HG02588 (cell line): ENCODE results near the gene DIS3L2.
A peak's percentile ranks its signal among the peaks of the same experiment; 100 is the strongest.

Experiments
- ATAC-seq: cut with Tn5 transposase; IDR thresholded peaks from one replicate; pipeline ENCODE4 v1.9.1; 2021; ENCODE audit warnings: mild to moderate bottlenecking, moderate library complexity; ENCODE audit not compliant: unreplicated experiment

Gene DIS3L2

DNA sequence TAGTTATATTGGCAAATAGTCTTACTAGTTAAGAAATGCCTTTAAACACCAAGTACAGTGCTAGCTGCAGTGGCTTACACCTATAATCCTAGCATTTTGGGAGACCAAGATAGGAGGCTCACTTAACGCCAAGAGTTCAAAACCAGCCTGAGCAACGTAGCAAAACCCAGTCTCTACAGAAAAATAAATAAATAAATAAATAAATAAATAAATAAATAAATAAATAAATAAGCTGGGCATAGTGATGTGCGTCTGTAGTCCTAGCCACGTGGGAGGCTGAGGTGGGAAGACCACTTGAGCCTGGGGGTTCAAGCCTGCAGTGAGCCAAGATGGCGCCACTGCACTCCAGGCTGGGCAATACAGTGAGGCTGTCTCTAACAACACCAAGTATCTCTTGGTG lies 258.4 kb downstream of the DIS3L2 start:
- no peak for ATAC-seq

- ATAC-seq: no peak
Observed at GRCh38 chr2:232225429-232225828, 263.9 kb downstream of the DIS3L2 start.

GRCh38 chr2:232225895-232226294 lies 264.4 kb downstream of the DIS3L2 start:
- ATAC-seq: no peak

- ATAC-seq: no peak
Observed at GRCh38 chr2:232228332-232228731, 266.8 kb downstream of the DIS3L2 start.

DNA sequence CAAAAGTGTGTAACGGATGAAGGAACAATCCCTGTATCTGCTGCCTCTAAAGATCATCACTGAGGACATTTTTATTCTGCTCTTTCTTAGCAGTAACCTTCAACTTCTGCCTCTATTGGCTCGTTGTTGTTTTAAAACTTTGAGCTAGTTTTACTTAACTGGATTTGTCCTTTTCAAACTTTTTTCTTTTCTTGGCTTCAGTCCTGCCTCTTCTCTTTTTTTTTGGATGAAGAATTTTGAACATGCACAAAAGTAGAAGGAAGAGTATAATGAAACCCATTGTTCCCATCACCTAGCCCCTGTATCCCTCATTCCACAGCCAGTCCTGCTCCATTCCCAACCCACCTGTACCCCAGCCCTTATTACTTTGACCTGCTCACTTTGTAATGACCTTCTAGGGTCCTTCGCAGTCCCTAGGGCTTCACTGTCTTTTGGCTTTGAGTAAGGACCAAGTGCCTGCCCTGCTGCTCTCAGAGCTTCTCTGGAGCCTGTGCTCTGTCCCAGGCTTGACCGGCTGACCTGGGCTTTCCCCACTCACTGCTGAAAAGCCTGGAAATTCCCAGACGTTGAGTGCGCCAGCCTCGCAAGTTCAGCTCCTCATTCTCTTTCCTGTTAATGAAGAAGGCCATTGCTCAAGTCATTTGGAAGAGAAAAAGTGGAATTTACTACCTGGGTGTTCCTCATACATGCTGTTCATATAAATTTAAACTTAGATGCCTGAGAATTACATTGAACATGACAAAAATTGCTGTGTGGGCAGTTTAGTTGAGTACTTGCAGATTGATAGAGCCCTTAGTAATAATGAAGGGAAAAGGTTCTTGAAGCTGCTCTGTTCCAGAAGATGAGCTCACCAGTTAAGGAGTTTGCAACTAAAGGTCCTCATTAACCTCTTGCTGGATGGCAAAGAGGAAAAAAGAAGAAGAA lies 267.7 kb downstream of the DIS3L2 start:
- ATAC-seq: no peak

GRCh38 chr2:232229911-232230310 lies 268.4 kb downstream of the DIS3L2 start:
- no peak for ATAC-seq

DNA sequence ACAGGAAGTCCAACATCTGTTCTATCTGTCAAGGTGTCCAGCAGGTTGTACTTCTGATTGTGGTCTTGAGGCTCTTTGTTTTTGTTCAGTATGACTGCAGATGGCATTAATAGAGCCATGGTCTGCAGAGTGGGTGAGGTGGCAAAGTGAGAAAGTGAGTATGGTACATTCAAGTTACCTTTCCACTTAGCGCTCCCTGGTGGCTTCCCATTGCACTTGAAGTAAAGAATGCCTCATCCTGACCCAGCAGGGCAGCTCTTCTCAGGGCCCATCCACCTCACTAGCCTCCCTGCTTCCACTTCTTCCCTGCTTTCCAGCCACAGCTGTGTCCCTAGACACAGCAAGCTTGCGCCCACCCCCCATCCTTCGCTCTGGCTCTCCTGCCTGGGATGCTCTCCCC lies 269.0 kb downstream of the DIS3L2 start:
- ATAC-seq: no peak

DNA sequence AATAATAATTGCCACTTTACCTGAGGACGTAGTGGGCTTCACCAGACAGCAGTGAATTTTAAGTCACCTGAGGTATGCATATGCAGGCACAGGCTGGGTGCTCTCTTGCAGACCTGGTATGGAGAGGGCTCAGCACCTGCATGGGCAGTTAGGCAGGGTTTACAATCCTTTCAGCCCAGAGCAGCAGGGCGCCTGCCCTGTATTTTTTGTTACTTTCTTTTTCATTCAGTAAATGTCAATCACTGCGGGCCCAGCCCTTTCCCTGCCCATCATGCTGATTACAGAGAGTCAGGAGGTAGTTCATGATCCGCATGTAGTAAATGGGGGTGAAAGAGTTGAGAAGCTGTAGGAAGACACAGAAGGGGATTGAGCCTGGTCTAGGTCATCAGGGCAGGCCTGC lies 270.0 kb downstream of the DIS3L2 start:
- no peak for ATAC-seq

- no peak for ATAC-seq
Observed at GRCh38 chr2:232232915-232233314, 271.4 kb downstream of the DIS3L2 start.

DNA sequence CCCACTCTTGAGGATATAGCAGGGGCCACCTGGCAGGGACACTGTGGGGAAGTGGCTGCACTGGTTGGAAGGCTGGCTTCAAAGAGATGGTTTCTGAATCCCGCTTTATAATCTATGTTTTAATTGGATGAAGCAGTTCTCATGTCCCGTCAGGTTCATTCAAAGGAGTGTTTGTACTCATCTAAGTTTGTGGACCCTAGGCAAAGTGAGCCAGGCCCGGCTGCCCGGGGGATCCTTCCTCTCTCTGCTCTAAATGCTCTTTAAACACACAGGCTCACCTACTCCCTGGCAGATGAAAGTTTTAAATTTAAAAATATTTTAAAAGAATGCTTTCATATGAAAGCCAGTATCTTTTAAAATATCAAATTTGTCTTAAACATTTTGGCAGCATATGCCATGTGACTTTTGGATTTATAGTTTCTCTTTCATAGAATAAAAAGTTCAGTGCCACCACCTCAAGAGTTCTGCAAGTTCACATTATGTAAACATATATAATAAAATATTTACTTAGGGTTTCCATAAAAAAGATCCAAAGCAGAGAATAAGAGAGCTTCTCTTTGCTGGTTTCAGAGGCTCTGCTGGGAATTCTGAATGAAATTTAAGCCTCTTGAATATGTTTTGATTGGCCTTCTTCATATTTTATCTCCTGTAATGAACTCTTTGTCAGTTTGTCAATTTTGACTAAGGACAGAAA lies 273.6 kb downstream of the DIS3L2 start:
- no peak for ATAC-seq

DNA sequence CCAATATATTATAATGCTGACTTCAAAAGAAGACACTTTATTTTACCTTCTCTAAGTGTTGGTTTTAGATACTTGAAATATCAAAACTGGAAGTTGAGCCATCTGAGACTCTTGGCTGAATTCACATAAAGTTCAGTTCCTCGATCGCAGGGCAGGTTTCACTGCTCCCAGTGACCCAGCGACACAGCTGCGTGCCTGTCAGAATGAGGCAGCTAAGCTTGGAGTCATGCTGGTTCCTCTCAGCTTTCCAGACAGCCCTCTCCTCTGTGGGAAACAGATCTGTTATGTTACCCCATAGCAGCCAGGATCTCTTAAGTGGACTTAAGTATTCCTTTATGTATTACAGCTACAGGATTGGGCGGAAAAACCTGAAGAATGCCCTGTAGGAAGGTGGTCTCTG lies 274.2 kb downstream of the DIS3L2 start:
- no peak for ATAC-seq

GRCh38 chr2:232236200-232236599 lies 274.7 kb downstream of the DIS3L2 start:
- peak; percentile 84 for ATAC-seq

- no peak for ATAC-seq
Observed at GRCh38 chr2:232237464-232237863, 276.0 kb downstream of the DIS3L2 start.

DNA sequence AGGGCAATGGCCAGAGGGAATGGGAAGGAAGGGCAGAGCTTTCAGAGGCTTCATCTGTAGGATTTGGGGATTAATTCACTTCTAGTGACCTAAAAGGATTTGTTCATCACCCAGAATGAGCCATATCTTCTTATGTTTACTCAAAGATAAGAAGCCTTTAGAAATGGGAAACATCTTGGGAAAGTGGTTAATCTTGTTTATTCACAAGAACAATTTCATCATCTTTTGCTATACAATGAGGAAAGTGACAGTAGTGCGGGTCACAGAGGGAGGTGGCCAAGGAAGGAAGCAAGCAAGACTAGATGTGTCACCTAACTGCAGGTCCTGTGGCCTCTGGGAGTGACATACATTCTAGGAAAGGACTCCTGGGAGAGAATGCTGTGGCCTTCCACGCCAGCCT lies 276.6 kb downstream of the DIS3L2 start:
- no peak for ATAC-seq

DNA sequence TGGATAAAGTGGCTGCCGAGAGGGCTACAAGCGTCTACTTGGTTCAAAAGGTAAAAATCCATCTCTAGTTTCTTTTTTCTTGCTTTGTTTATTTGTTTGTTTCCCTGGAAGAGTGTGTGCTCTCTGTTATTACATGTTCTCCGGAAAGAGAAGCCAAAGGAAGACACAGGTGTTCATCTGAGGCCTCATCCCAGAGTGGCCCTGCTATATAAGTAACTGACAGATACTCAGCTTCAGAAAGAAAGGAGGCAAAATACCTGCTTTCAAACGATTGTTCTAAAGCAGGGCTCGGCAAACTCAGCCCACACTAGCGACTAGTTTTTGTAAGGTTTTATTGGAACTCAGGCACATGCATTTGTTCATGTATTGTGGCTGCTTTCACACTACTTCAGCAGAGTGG lies 277.1 kb downstream of the DIS3L2 start:
- ATAC-seq: no peak

GRCh38 chr2:232239951-232240681 lies 278.6 kb downstream of the DIS3L2 start:
- no peak for ATAC-seq

DNA sequence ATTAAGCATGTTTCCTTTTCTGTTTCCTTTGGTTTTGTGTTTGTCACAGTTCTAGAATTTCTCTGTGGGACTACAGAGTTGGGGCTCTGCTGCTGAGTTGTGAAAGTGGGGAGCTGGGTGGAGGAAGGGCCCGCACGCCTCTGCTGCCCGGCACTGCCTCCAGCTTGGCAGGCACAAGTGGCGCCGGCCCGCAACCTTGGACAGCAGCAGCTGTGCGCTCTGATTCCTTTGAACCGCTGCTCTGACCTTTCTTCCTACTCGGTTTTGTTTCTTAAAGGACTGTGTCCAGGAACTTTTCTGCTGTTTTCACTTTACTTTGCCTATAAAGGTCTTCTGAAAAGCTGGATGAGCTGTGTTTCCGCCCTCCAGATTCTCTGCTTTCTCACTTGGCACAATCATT lies 279.4 kb downstream of the DIS3L2 start:
- ATAC-seq: no peak

- ATAC-seq: no peak
Observed at GRCh38 chr2:232242316-232242715, 280.8 kb downstream of the DIS3L2 start.

DNA sequence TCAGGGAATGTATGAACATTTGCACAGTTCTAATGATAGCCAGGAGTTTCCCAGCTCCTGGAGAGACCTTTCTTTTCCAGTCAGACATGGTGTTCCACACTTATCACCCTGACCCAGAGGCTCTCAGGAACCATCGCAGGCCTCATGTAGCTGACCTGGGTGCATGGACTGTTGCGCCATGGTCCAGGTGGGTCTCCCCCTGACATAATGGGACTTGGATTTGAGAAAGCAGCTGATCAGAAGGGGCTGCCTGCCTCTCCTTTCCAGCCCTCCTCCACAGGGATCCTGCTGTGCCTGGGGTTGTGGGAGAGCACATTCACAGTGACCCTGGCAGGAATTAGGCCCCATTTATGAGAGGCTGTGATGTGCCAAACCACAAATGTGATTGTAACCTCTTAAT lies 283.6 kb downstream of the DIS3L2 start:
- no peak for ATAC-seq

DNA sequence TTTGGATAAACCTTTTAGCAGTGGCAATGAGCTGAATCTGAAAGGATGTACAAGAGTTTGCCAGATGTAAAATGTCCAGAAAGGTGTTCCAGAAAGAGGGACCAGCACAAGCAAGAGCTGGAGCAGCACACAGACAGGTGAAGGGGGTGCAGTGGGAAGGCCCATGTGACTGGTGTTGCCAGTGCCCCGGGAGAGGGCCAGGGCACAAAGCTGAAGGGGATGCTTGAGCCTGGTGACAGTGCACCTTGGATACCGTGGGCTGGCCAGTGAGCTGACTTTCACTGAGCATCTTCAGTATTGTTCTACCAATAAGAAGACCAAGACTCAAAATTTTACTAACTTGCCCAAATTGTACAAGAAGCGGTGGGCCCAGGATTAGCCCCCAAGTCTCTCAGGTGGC lies 284.7 kb downstream of the DIS3L2 start:
- ATAC-seq: no peak

DNA sequence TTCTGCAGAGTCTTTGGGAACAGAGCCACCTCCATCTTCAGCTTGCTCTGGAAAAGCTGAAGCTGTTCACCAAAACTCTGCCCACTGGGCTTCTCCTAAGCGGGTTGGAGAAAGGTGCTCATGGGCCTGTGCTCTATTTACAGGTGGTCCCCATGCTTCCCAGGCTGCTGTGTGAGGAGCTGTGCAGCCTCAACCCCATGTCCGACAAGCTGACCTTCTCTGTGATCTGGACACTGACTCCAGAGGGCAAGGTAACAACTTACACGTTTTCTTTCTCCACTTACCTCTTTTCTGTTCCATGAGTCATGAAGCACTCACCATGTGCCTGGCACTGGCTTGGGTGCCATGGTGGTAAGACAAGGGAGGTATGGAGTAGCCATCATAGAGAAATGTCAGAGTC lies 287.6 kb downstream of the DIS3L2 start:
- ATAC-seq: no peak
